ENCODE results near the gene GALNTL6.
"Not testable (repeated sequence)": the region's sequence is repeated elsewhere in the genome, so short reads cannot be mapped to it uniquely, and the experiment has no call there.

GALNTL6 gene

DNA sequence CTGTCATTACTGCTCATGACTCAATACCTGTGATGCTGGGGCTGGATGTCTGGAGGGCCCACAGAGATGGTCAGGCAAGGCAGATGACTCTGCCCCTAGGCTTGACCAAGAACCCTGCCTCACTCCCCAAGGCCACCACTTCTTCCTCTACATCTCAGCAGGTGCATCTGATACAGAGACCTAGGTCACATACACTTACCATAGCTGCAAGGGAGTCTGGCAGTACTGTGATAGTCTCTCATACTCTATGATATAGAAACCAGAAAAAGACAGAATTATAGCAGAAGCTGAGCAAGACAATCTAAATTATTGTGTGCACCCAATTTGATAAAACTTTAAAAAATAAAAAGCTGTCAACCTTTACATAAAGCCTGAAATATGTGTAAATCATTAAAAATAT lies 878.3 kb downstream of the GALNTL6 start:
- no peak for DNase-seq

DNA sequence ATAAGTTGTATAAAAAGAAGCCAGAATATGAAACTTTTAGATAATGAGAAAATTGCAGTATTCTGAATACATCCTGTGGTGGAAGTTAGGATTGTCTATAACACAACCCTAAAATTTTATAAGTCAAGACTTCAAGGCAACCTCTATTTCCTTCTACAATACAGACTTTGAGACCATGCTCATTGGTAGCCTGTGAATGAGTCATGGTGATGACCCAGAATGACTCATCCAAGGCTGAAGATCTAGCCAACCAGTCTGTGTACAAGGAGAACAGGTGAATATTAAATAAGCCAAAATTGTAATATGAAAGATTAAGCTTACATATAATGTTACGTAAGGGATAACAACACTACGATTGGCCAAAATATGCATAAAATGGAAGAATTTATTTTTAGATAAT lies 879.5 kb downstream of the GALNTL6 start:
- no peak for DNase-seq

- DNase-seq, result no peak
Observed at GRCh38 chr4:172698256-172698655, 885.1 kb downstream of the GALNTL6 start.

DNA sequence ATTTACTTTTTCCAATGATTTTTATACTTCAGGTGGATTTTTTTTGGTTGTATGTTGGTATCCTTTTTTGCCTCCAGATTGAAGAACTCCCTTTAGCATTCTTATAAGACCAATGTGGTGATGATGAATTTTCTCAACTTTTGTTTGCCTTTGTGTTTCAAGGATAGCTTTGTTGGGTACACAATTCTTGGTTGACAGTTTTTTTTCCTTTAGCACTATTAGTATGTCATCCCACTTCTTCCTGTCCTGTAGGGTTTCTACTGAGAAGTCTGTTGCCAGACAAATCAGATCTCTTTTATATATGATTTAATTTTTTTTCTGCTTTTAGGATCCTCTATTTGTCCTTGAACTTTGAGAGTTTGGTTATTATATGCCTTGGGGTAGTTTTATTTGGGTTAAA lies 892.4 kb downstream of the GALNTL6 start:
- no peak for DNase-seq

DNA sequence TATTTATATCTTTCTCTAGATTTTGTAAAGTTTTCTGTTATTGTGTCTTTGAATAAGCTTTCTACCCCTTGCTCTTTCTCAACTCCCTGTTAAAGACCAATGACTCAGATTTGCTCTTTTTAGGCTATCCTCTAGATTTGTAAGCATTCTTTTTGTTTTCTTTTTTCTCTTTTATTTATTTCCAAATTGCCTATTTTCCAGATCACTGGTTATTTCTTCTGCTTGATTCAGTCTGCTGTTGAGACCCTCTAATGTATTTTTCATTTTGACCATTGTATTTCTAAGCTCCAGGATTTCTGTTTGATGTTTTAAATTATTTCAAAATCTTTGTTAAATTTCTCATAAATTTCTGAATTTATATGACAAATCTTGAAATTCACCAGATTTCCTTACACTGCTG lies 892.8 kb downstream of the GALNTL6 start:
- no peak for DNase-seq

GRCh38 chr4:172707622-172708021 lies 894.4 kb downstream of the GALNTL6 start:
- DNase-seq, result no peak

- no peak for DNase-seq
Observed at GRCh38 chr4:172708184-172708583, 895.0 kb downstream of the GALNTL6 start.

DNA sequence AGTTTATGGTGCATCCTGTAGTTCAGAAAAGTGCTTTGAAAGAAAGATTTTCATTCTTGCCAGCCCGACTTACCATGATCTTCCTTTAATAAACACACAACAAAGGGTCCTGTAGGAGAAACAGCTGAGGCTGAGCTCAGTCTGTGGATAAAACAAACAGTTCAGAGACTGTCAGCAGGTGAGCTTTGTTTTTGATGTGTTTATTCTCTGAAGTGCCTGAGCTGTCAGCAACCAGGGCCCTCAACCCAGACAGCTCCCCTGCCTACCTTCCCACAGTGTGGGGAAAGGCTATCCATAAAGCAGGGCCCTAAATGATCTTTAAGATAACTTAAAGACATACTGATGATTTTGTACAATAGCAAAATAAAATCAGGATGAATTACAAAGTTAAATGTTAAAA lies 896.2 kb downstream of the GALNTL6 start:
- DNase-seq, result no peak

- no peak for DNase-seq
Observed at GRCh38 chr4:172716291-172716690, 903.1 kb downstream of the GALNTL6 start.

- no peak for DNase-seq
Observed at GRCh38 chr4:172721659-172722058, 908.5 kb downstream of the GALNTL6 start.

DNA sequence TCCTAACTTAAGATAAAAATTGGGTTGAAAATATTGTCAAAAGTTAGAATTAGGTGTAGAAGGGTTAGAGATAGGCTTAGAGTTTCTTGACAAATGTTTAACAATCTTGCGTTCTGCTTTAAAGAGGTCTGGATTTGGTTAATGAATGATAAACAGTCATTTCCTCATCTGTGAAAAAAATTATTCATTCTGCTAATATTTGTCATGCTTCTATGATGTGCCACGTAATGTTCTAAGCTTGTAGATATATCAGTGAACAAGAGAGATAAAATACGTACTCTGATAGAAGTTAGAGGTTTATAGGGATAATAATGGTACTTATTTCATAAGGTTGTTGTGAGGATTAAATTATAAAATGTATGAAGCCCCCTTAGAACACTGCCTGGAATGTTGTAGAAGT lies 912.4 kb downstream of the GALNTL6 start:
- DNase-seq, result no peak

DNA sequence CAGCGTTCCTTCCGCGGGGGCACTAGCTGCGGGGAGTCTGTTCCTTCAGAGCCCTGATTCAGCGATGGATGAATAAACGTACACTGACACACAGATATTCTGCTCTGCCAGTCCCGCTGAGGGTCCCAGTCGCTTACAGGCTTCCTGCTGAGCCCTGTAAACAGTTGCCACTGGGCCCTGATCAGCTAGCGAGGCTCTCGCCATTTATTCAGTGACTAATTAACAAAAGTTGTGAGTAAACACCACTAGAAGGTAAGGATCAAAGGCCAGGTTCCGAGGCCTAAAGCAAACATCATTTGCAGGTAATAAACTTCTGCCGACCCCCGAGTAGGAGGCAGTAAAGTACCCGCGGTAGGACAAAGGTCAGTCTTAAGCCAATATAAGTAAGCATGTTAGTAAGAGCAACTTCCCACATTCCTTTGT lies 912.8 kb downstream of the GALNTL6 start:
- no peak for DNase-seq

DNA sequence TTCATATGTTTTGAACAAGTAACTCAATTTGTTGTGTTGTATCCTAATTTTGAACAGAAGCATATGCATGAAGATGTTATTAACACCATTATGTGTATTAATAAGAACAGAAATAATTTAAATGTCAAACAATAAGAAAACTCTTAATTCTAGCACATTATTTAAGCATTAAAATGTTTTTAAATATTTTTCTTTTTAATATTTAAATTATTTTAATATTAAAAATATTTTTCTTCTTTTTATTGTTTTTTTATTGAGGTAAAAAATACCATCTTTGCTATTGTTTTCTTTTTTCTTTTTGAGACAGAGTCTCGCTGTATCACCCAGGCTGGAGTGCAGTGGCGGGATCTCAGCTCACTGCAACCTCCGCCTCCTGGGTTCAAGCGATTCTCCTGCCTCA lies 914.4 kb downstream of the GALNTL6 start:
- no peak for DNase-seq

DNA sequence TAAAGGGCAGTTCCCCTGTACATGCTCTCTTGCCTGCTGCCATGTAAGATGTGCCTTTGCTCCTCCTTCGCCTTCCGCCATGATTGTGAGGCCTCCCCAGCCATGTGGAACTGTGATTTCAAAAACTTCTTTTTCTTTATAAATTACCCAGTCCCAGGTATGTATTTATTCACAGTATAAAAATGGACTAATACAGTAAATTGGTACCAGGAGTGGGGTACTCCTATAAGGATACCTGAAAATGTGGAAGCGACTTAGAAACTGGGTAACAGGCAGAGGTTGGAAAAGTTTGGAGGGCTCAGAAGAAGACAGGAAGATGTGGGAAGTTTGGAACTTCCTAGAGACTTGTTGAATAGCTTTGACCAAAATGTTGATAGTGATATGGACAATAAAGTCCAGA lies 920.4 kb downstream of the GALNTL6 start:
- not testable (repeated sequence) for DNase-seq

GRCh38 chr4:172734555-172734954 lies 921.4 kb downstream of the GALNTL6 start:
- DNase-seq, result no peak

DNA sequence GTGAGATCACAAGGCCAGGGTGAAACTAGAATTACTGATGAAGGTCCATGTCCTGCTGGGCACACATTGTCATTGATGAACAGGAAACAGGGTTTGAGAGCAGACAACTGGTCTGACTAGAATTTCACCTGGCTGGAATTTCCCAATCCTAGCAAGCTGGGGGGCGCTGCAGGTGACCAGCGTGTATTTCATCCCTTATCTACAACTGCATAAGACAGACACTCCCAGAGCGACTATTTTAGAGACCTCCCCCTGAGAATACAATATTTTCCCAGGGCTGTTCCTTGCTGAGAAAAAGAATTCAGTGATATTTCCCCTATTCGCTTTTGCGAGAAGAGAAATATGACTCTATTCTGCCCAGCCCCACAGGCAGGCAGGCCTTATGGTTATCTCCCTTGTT lies 922.8 kb downstream of the GALNTL6 start:
- no peak for DNase-seq

DNA sequence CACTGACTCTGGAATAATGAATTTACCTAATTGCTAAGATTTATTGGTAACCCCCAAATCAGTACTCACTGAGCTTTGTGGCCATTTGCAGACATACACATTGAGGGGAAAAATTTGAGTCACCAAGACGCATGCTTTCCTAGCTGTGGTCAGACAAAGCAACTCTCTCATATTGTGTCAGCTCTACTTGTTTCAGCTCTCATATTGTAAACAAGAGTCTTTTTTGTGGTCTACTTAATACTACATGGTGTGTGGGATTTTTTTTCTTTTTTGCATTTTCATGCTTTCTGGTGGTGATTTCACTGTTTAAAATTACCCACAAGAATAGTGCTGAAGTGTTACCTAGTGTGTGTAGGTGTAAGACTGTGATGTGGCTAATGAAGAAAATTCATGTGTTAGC lies 927.2 kb downstream of the GALNTL6 start:
- no peak for DNase-seq

DNA sequence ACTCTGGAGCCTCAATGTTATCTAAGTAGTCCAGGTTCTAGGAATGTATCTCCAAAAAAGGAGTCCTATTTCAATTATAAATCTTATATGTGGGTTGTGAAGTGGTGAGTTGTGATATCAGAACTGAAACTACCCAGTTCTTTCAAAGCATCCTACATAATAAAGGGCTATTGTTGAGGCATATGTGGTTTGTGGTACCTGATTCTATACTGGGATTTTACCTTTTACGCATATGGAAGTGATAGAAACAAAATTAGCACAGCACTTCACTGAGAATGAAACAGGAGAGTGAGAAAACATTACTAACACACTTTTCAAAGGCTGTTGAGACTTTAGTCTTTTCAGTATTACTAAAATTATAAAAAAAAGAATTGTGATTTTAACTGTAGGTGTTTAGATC lies 937.7 kb downstream of the GALNTL6 start:
- DNase-seq, result no peak

DNA sequence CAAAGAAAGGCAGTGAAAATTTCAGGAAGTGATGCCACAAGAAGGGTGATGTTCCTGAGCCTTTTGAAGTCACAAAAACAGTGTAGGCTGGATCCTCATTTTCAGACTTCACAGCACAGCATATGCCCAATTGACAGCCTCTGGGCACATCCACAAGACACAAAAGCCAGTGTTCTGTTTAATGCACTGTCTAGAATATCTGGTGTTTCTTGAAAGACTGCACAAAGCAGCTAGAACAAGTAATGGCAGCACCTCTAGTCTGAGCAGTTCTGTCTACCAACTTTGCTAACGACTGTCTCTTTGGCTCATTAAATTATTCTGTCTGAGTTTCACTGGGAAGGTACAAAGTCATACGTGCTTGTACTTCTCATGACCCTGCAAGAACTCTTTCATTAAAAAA lies 938.3 kb downstream of the GALNTL6 start:
- no peak for DNase-seq

DNA sequence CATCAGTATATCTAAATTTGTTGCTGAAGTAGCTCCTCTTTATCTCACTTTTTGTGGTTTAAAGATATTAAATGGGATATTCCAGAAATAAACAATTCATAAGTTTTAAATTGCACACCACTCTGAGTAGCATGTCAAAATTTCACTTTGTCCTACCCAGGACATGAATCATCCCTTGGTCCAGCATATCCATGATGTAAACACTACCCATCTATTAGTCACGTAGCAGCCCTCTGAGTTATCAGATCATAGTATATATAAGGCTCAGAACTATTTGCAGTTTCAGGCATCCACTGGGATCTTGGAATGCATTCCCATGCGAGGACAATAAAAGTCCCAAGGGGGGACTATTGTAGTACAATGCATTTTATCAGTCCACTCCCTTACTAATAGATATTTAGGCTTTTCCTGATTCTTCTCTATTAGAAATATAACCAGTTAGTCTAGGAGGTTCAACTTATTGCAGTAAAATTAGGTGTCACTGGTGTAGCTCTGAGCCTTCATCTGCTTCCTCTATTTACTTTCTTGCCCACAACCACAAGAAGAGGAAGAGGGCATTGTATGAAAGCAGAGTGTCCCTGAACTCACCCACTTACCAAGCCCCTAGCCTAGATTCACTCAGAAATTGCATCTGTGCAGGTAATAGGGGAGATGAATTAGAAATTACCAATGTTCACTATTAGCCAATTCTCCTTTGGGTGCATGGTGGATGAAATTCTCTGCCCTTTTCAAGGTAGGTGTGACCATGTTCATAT lies 945.6 kb downstream of the GALNTL6 start:
- no peak for DNase-seq

GRCh38 chr4:172760512-172760911 lies 947.3 kb downstream of the GALNTL6 start:
- DNase-seq, result no peak

GRCh38 chr4:172762895-172763294 lies 949.7 kb downstream of the GALNTL6 start:
- DNase-seq, result no peak

DNA sequence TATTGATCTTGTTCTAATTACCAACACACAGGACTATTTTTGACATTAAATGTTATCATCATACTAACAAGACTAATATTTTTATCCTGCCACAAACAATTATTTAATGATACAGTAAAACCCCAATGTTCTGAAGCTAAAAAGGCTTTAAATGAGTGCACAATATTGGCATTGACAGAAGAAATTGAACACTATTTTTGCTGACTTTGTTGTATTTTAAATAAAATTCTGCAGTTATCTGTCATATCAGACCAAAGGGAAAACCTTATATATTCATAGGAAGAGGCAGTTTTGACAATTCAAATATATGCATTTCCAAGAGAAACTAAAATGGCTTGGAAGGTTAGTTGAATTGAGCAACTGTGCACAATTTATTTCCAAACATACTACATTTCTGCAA lies 957.6 kb downstream of the GALNTL6 start:
- no peak for DNase-seq

- no peak for DNase-seq
Observed at GRCh38 chr4:172772781-172773180, 959.6 kb downstream of the GALNTL6 start.

GRCh38 chr4:172776203-172776861 lies 963.1 kb downstream of the GALNTL6 start:
- no peak for DNase-seq
